Activated CD4-positive, alpha-beta T cell treated with anti-CD3 and anti-CD28 coated beads, Interleukin-2, amount 10 ng/mL, durations not matched to agents 7 days and 5 days (primary cell): ENCODE data around the gene IGSF9B. TPM values are rescaled to one million over a fixed set of nuclear protein-coding genes. Genes with fewer than 3 reads are reported as not detected.
A peak's percentile ranks its signal among the peaks of the same experiment; 100 is the strongest.

Source experiments
- CTCF ChIA-PET: fragments of 350-600 bp; sonication (Branson Sonifier 250); formaldehyde crosslinking; loops from one replicate; lab custom pipeline; 2021; ENCODE audit warnings: antibody characterized with exemption; lab: Charles Lee
- POLR2A ChIA-PET: fragments of 350-600 bp; sonication (Branson Sonifier 250); formaldehyde crosslinking; loops from one replicate; lab custom pipeline; 2021; ENCODE audit warnings: antibody characterized with exemption; lab: Charles Lee
- DNase-seq: peaks from one replicate; pipeline ENCODE4 v3.0.0-alpha.2; 2020
- H3K27ac Mint-ChIP-seq: one replicate; pipeline ENCODE4 v1.8.0; 2021; ENCODE audit warnings: mild to moderate bottlenecking, moderate library complexity, mixed read lengths
- H3K27me3 Mint-ChIP-seq: one replicate; pipeline ENCODE4 v1.8.0; 2021; ENCODE audit warnings: mixed read lengths
- H3K36me3 Mint-ChIP-seq: one replicate; pipeline ENCODE4 v1.8.0; 2021; ENCODE audit warnings: low read depth, mixed read lengths
- H3K4me1 Mint-ChIP-seq: one replicate; pipeline ENCODE4 v1.8.0; 2021; ENCODE audit warnings: mixed read lengths
- H3K4me3 Mint-ChIP-seq: one replicate; pipeline ENCODE4 v1.8.0; 2021; ENCODE audit warnings: mild to moderate bottlenecking, moderate library complexity, mixed read lengths
- H3K9me3 Mint-ChIP-seq: one replicate; pipeline ENCODE4 v1.8.0; 2021; ENCODE audit warnings: mixed read lengths
- total RNA-seq, 2 experiments: library from RNA; stranded (reverse); gene quantifications; one replicate each; pipeline ENCODE4 v1.2.3, GENCODE V29; 2021

IGSF9B gene
- total RNA-seq, 2 experiments from 2014 or later, result 130 to 142 TPM

GRCh38 chr11:133981156-133981555 is 24.4 kb upstream of the IGSF9B start:
- H3K9me3 Mint-ChIP-seq, result no peaks in the 10 kb centered on the region
- DNase-seq, result no peak
- peaks cover 7% of the 10 kb centered on the region for H3K4me1 Mint-ChIP-seq
- POLR2A ChIA-PET, result no interaction called here
- CTCF ChIA-PET, result no interaction called here
- no peak overlapping the region for H3K4me3 Mint-ChIP-seq
- H3K36me3 Mint-ChIP-seq, result no peaks in the 10 kb centered on the region
- H3K27me3 Mint-ChIP-seq, result peaks cover 16% of the 10 kb centered on the region
- no peak overlapping the region for H3K27ac Mint-ChIP-seq

- H3K4me1 Mint-ChIP-seq, result peaks cover 7% of the 10 kb centered on the region
- H3K4me3 Mint-ChIP-seq, result no peak overlapping the region
- H3K27me3 Mint-ChIP-seq, result peaks cover 16% of the 10 kb centered on the region
- no peaks in the 10 kb centered on the region for H3K36me3 Mint-ChIP-seq
- ChIA-PET POLR2A (no interaction called here), CTCF (no interaction called here)
- no peak for DNase-seq
- no peaks in the 10 kb centered on the region for H3K9me3 Mint-ChIP-seq
- no peak overlapping the region for H3K27ac Mint-ChIP-seq
Observed at GRCh38 chr11:133980665-133981064, 23.9 kb upstream of the IGSF9B start.

GRCh38 chr11:133978794-133979193 is 22.0 kb upstream of the IGSF9B start:
- ChIA-PET CTCF (no interaction called here), POLR2A (no interaction called here)
- Mint-ChIP-seq H3K4me3 (no peak overlapping the region), H3K36me3 (no peaks in the 10 kb centered on the region), H3K27me3 (peaks cover 16% of the 10 kb centered on the region), H3K4me1 (peaks cover 7% of the 10 kb centered on the region), H3K9me3 (no peaks in the 10 kb centered on the region), H3K27ac (no peak overlapping the region)
- DNase-seq, result no peak

GRCh38 chr11:133977067-133977677 is 20.4 kb upstream of the IGSF9B start:
- no peak overlapping the region for H3K4me3 Mint-ChIP-seq
- H3K9me3 Mint-ChIP-seq, result no peaks in the 10 kb centered on the region
- no peak overlapping the region for H3K27ac Mint-ChIP-seq
- no peaks in the 10 kb centered on the region for H3K36me3 Mint-ChIP-seq
- ChIA-PET CTCF (interaction anchor here (1.1 kb wide), 1 partner anchor 57 kb away, joined by 3 read pairs; no protein-coding TSS in a partner anchor), POLR2A (no interaction called here)
- peaks cover 10% of the 10 kb centered on the region for H3K27me3 Mint-ChIP-seq
- no peak for DNase-seq
- H3K4me1 Mint-ChIP-seq, result peaks cover 7% of the 10 kb centered on the region

GRCh38 chr11:133975488-133975849 is 18.7 kb upstream of the IGSF9B start:
- no peaks in the 10 kb centered on the region for H3K9me3 Mint-ChIP-seq
- peaks cover 7% of the 10 kb centered on the region for H3K4me1 Mint-ChIP-seq
- ChIA-PET CTCF (no interaction called here), POLR2A (no interaction called here)
- H3K27ac Mint-ChIP-seq, result no peak overlapping the region
- no peaks in the 10 kb centered on the region for H3K36me3 Mint-ChIP-seq
- peaks cover 5% of the 10 kb centered on the region for H3K27me3 Mint-ChIP-seq
- no peak overlapping the region for H3K4me3 Mint-ChIP-seq
- DNase-seq, result no peak

- Mint-ChIP-seq H3K4me3 (no peak overlapping the region), H3K27ac (no peak overlapping the region), H3K4me1 (peaks cover 7% of the 10 kb centered on the region), H3K27me3 (peaks cover 9% of the 10 kb centered on the region), H3K9me3 (no peaks in the 10 kb centered on the region), H3K36me3 (no peaks in the 10 kb centered on the region)
- ChIA-PET POLR2A (no interaction called here), CTCF (no interaction called here)
- DNase-seq, result no peak
Observed at GRCh38 chr11:133974836-133975487, 18.2 kb upstream of the IGSF9B start.

- Mint-ChIP-seq H3K27me3 (peaks cover 11% of the 10 kb centered on the region), H3K4me3 (no peak overlapping the region), H3K9me3 (no peaks in the 10 kb centered on the region), H3K4me1 (peaks cover 15% of the 10 kb centered on the region), H3K27ac (no peak overlapping the region), H3K36me3 (no peaks in the 10 kb centered on the region)
- CTCF ChIA-PET, result interaction anchor here (1.4 kb wide), 1 partner anchor 24 kb away, joined by 5 read pairs; no protein-coding TSS in a partner anchor
- POLR2A ChIA-PET, result no interaction called here
- DNase-seq, result no peak
Observed at GRCh38 chr11:133971881-133972280, 15.1 kb upstream of the IGSF9B start.

- POLR2A ChIA-PET, result interaction anchor here (0.6 kb wide), 1 partner anchor 15 kb away, joined by 4 read pairs; no protein-coding TSS in a partner anchor
- Mint-ChIP-seq H3K27ac (no peak overlapping the region), H3K9me3 (no peaks in the 10 kb centered on the region), H3K4me3 (no peak overlapping the region), H3K4me1 (peaks cover 12% of the 10 kb centered on the region), H3K36me3 (no peaks in the 10 kb centered on the region), H3K27me3 (peaks cover 17% of the 10 kb centered on the region)
- DNase-seq, result no peak
- CTCF ChIA-PET, result interaction anchor here (1.2 kb wide), 1 partner anchor 36 kb away, joined by 3 read pairs; no protein-coding TSS in a partner anchor
Observed at GRCh38 chr11:133969112-133969511, 12.3 kb upstream of the IGSF9B start.

- no peak overlapping the region for H3K4me3 Mint-ChIP-seq
- no peak overlapping the region for H3K27ac Mint-ChIP-seq
- ChIA-PET POLR2A (no interaction called here), CTCF (no interaction called here)
- DNase-seq, result no peak
- peaks cover 12% of the 10 kb centered on the region for H3K4me1 Mint-ChIP-seq
- H3K9me3 Mint-ChIP-seq, result no peaks in the 10 kb centered on the region
- H3K36me3 Mint-ChIP-seq, result no peaks in the 10 kb centered on the region
- H3K27me3 Mint-ChIP-seq, result peaks cover 17% of the 10 kb centered on the region
Observed at GRCh38 chr11:133968300-133968699, 11.5 kb upstream of the IGSF9B start.

- Mint-ChIP-seq H3K4me3 (peak overlapping the region; percentile 73), H3K27ac (peak overlapping the region; percentile 90), H3K9me3 (no peaks in the 10 kb centered on the region), H3K27me3 (peaks cover 17% of the 10 kb centered on the region), H3K36me3 (no peaks in the 10 kb centered on the region), H3K4me1 (peaks cover 12% of the 10 kb centered on the region)
- DNase-seq, result no peak
- POLR2A ChIA-PET, result no interaction called here
- CTCF ChIA-PET, result no interaction called here
Observed at GRCh38 chr11:133967599-133968238, 11.0 kb upstream of the IGSF9B start.

- peak overlapping the region; percentile 73 for H3K4me3 Mint-ChIP-seq
- peaks cover 12% of the 10 kb centered on the region for H3K4me1 Mint-ChIP-seq
- POLR2A ChIA-PET, result no interaction called here
- H3K36me3 Mint-ChIP-seq, result no peaks in the 10 kb centered on the region
- peak overlapping the region; percentile 90 for H3K27ac Mint-ChIP-seq
- peaks cover 17% of the 10 kb centered on the region for H3K27me3 Mint-ChIP-seq
- DNase-seq, result peak; percentile 72
- CTCF ChIA-PET, result interaction anchor here (1.3 kb wide), 1 partner anchor 79 kb away, joined by 4 read pairs; no protein-coding TSS in a partner anchor
- no peaks in the 10 kb centered on the region for H3K9me3 Mint-ChIP-seq
Observed at GRCh38 chr11:133966921-133967598, 10.3 kb upstream of the IGSF9B start.

- Mint-ChIP-seq H3K27me3 (peaks cover 17% of the 10 kb centered on the region), H3K9me3 (no peaks in the 10 kb centered on the region), H3K4me1 (peaks cover 12% of the 10 kb centered on the region), H3K36me3 (no peaks in the 10 kb centered on the region), H3K27ac (peak overlapping the region; percentile 34), H3K4me3 (no peak overlapping the region)
- DNase-seq, result no peak
- ChIA-PET CTCF (interaction anchor here (0.6 to 1.3 kb wide), 3 partner anchors 39 to 189 kb away, joined by 3 to 4 read pairs (median 4); no protein-coding TSS in a partner anchor), POLR2A (no interaction called here)
Observed at GRCh38 chr11:133966172-133966651, 9.4 kb upstream of the IGSF9B start.
